GM06990 (cell line): Measurements from ENCODE around the gene MLLT6.

Experiments used
- DNase-seq: peaks from one replicate; pipeline ENCODE4 v3.0.0-alpha.2; 2011; ENCODE audit not compliant: insufficient read length; ENCODE audit errors: extremely low read depth
- H3K27me3 ChIP-seq: replicated peaks from 2 replicates; pipeline ENCODE4 v1.6.0; 2011; ENCODE audit warnings: low read length; ENCODE audit not compliant: control insufficient read depth, insufficient read depth
- H3K36me3 ChIP-seq: 2 replicates; pipeline ENCODE4 v1.5.1; 2011; ENCODE audit warnings: low read length; ENCODE audit not compliant: control insufficient read depth, insufficient read depth
- H3K4me3 ChIP-seq: replicated peaks from 2 replicates; pipeline ENCODE4 v1.5.1; 2011; ENCODE audit warnings: low read depth, mild to moderate bottlenecking, control low read depth, low read length
- CTCF ChIP-seq: IDR thresholded peaks from 2 replicates; pipeline ENCODE4 v1.5.1; 2011; ENCODE audit warnings: low read length, control low read depth, mild to moderate bottlenecking, inconsistent platforms; ENCODE audit not compliant: insufficient read depth, poor library complexity, severe bottlenecking

The MLLT6 gene

GRCh38 chr17:38698760-38699159 lies 6.3 kb upstream of the MLLT6 start:
- H3K36me3 ChIP-seq, result no peaks in the 10 kb centered on the region
- TF ChIP-seq CTCF, result no peak
- H3K27me3 ChIP-seq, result no peaks in the 10 kb centered on the region
- no peak overlapping the region for H3K4me3 ChIP-seq
- DNase-seq, result no peak

GRCh38 chr17:38701504-38702165 lies 3.4 kb upstream of the MLLT6 start:
- DNase-seq, result peak; percentile 83
- Histone ChIP-seq H3K27me3 (no peaks in the 10 kb centered on the region), H3K36me3 (no peaks in the 10 kb centered on the region), H3K4me3 (peak overlapping the region; percentile 75)
- TF ChIP-seq CTCF, result no peak

- Histone ChIP-seq H3K36me3 (no peaks in the 10 kb centered on the region), H3K27me3 (no peaks in the 10 kb centered on the region), H3K4me3 (peak overlapping the region; percentile 75)
- DNase-seq, result peak; percentile 91
- no peak for TF ChIP-seq CTCF
These were observed 2.7 kb upstream of the MLLT6 start for GRCh38 chr17:38702166-38702915.

- Histone ChIP-seq H3K27me3 (no peaks in the 10 kb centered on the region), H3K36me3 (no peaks in the 10 kb centered on the region; the same call in 1 of the 2 replicates), H3K4me3 (peak overlapping the region; percentile 75)
- TF ChIP-seq CTCF, result no peak
- no peak for DNase-seq
These were observed 1.9 kb upstream of the MLLT6 start for GRCh38 chr17:38702916-38703741.

- no peaks in the 10 kb centered on the region for H3K27me3 ChIP-seq
- TF ChIP-seq CTCF, result no peak
- peak overlapping the region; percentile 75 for H3K4me3 ChIP-seq
- peak; percentile 90 for DNase-seq
- H3K36me3 ChIP-seq, result peaks cover under 1% of the 10 kb centered on the region
These were observed 1.1 kb upstream of the MLLT6 start for GRCh38 chr17:38703742-38704605.
